ENCODE results near the gene CLCN6.

Gene CLCN6

DNA sequence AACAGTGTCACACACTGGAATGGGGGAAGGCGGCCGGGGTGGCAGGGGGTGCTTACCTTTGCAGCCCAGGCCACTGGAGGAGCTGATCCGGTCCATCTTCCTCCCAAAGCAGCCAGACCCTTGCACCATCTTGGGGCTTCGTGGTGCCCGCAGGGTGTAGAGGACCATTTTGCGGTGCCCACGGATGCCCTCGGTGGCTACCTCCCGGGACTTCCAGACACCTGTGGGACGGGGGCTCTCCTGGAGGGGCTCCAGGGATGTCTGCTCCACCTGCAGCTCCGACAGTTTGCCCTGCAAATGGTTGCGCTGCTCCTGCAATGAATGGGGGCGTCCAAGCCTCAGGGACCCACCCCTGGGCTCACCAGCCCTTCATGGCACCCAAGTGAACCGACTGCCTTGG lies 52.2 kb downstream of the CLCN6 start:
- Histone ChIP-seq H3K4me3 (ENCODE audit: low read depth, low read length) (no peak overlapping the region), H3K4me1 (no peaks in the 10 kb centered on the region), H3K36me3 (no peaks in the 10 kb centered on the region), H3K9me3 (no peaks in the 10 kb centered on the region), H3K27me3 (peaks cover 11% of the 10 kb centered on the region)
- TF ChIP-seq CTCF (IDR thresholded peaks at IDR 0.05; ENCODE audit: low read depth, low read length), result no peak
- DNase-seq, result no peak

GRCh38 chr1:11858613-11858967 lies 52.6 kb downstream of the CLCN6 start, which contains the start of gene NPPB:
Gene NPPB, minus strand, starts transcription at chr1:11858945. Its CDS starts 112 bp downstream, at chr1:11858833.
- Histone ChIP-seq H3K4me3 (ENCODE audit: low read depth, low read length) (peak within 1 kb of the TSS; percentile 38), H3K27me3 (peaks cover 11% of the 10 kb centered on the region), H3K9me3 (no peaks in the 10 kb centered on the region), H3K36me3 (no peaks in the 10 kb centered on the region), H3K4me1 (no peaks in the 10 kb centered on the region)
- TF ChIP-seq CTCF (IDR thresholded peaks at IDR 0.05; ENCODE audit: low read depth, low read length), result no peak
- DNase-seq, result no peak

GRCh38 chr1:11858968-11859871 lies 53.2 kb downstream of the CLCN6 start:
- no peaks in the 10 kb centered on the region for H3K9me3 ChIP-seq
- TF ChIP-seq CTCF (IDR thresholded peaks at IDR 0.05; ENCODE audit: low read depth, low read length), result no peak
- peak overlapping the region; percentile 38 for H3K4me3 ChIP-seq (ENCODE audit: low read depth, low read length)
- peak; percentile 28 for DNase-seq
- H3K36me3 ChIP-seq, result no peaks in the 10 kb centered on the region
- no peaks in the 10 kb centered on the region for H3K4me1 ChIP-seq
- peaks cover 11% of the 10 kb centered on the region for H3K27me3 ChIP-seq

- peaks cover 11% of the 10 kb centered on the region for H3K27me3 ChIP-seq
Measured at GRCh38 chr1:11860083-11860482, 54.1 kb downstream of the CLCN6 start.

GRCh38 chr1:11860587-11860986 lies 54.6 kb downstream of the CLCN6 start:
- no peak for TF ChIP-seq CTCF (IDR thresholded peaks at IDR 0.05; ENCODE audit: low read depth, low read length)
- peaks cover 11% of the 10 kb centered on the region for H3K27me3 ChIP-seq
- H3K4me3 ChIP-seq (ENCODE audit: low read depth, low read length), result no peak overlapping the region
- no peak for DNase-seq
- H3K36me3 ChIP-seq, result no peaks in the 10 kb centered on the region
- H3K9me3 ChIP-seq, result no peaks in the 10 kb centered on the region
- no peaks in the 10 kb centered on the region for H3K4me1 ChIP-seq

More at GRCh38 chr1:11860083-11860482, 54.1 kb downstream of the CLCN6 start:
- TF ChIP-seq CTCF (IDR thresholded peaks at IDR 0.05; ENCODE audit: low read depth, low read length), result no peak
- no peak overlapping the region for H3K4me3 ChIP-seq (ENCODE audit: low read depth, low read length)
- H3K36me3 ChIP-seq, result no peaks in the 10 kb centered on the region
- H3K9me3 ChIP-seq, result no peaks in the 10 kb centered on the region
- no peak for DNase-seq
- H3K4me1 ChIP-seq, result no peaks in the 10 kb centered on the region

GRCh38 chr1:11862890-11863289 lies 56.9 kb downstream of the CLCN6 start:
- Histone ChIP-seq H3K4me3 (ENCODE audit: low read depth, low read length) (no peak overlapping the region), H3K4me1 (no peaks in the 10 kb centered on the region), H3K36me3 (no peaks in the 10 kb centered on the region), H3K27me3 (peaks cover 11% of the 10 kb centered on the region), H3K9me3 (no peaks in the 10 kb centered on the region)
- TF ChIP-seq CTCF (IDR thresholded peaks at IDR 0.05; ENCODE audit: low read depth, low read length), result no peak
- no peak for DNase-seq
